ENCODE data around the gene ASPG. TPM values are rescaled to one million over a fixed set of nuclear protein-coding genes. Genes with fewer than 3 reads are reported as not detected.

ASPG gene
- total RNA-seq, 1 donor from 2014 or later = not detected

GRCh38 chr14:104099096-104100041, 13.9 kb downstream of the ASPG start:
- Histone ChIP-seq H3K27me3 (no peaks in the 10 kb centered on the region), H3K4me1 (no peaks in the 10 kb centered on the region), H3K4me3 (no peak overlapping the region), H3K36me3 (no peaks in the 10 kb centered on the region), H3K9me3 (no peaks in the 10 kb centered on the region), H3K27ac (no peak overlapping the region)
- no peak for TF ChIP-seq CTCF (IDR thresholded peaks at IDR 0.05)
- DNase-seq (ENCODE audit: low spot score in 2 of 2) = no peak
- intact Hi-C loops (cut with DNase I) = no loop called here

GRCh38 chr14:104100171-104101085, 14.9 kb downstream of the ASPG start:
- no peak for TF ChIP-seq CTCF (IDR thresholded peaks at IDR 0.05)
- H3K36me3 ChIP-seq = no peaks in the 10 kb centered on the region
- H3K4me1 ChIP-seq = no peaks in the 10 kb centered on the region
- no peak overlapping the region for H3K27ac ChIP-seq
- no peaks in the 10 kb centered on the region for H3K9me3 ChIP-seq
- DNase-seq (ENCODE audit: low spot score in 2 of 2) = no peak
- H3K27me3 ChIP-seq = no peaks in the 10 kb centered on the region
- H3K4me3 ChIP-seq = no peak overlapping the region
- intact Hi-C loops (cut with DNase I) = no loop called here

- no peak overlapping the region for H3K27ac ChIP-seq
- TF ChIP-seq CTCF (IDR thresholded peaks at IDR 0.05) = no peak
- no peaks in the 10 kb centered on the region for H3K4me1 ChIP-seq
- no peaks in the 10 kb centered on the region for H3K36me3 ChIP-seq
- H3K9me3 ChIP-seq = no peaks in the 10 kb centered on the region
- no peak for DNase-seq (ENCODE audit: low spot score in 2 of 2)
- intact Hi-C loops (cut with DNase I) = no loop called here
- H3K27me3 ChIP-seq = no peaks in the 10 kb centered on the region
- no peak overlapping the region for H3K4me3 ChIP-seq
Measured at GRCh38 chr14:104101086-104101621, 15.7 kb downstream of the ASPG start.

- Histone ChIP-seq H3K9me3 (no peaks in the 10 kb centered on the region), H3K36me3 (no peaks in the 10 kb centered on the region), H3K4me3 (no peak overlapping the region), H3K27me3 (no peaks in the 10 kb centered on the region), H3K4me1 (no peaks in the 10 kb centered on the region), H3K27ac (no peak overlapping the region)
- no peak for DNase-seq (ENCODE audit: low spot score in 2 of 2)
- intact Hi-C loops (cut with DNase I) = no loop called here
- no peak for TF ChIP-seq CTCF (IDR thresholded peaks at IDR 0.05)
Measured at GRCh38 chr14:104101651-104102281, 16.3 kb downstream of the ASPG start.

GRCh38 chr14:104102282-104102914, 16.9 kb downstream of the ASPG start:
- Histone ChIP-seq H3K4me1 (no peaks in the 10 kb centered on the region), H3K27me3 (no peaks in the 10 kb centered on the region), H3K4me3 (no peak overlapping the region), H3K36me3 (no peaks in the 10 kb centered on the region), H3K27ac (no peak overlapping the region), H3K9me3 (no peaks in the 10 kb centered on the region)
- DNase-seq (ENCODE audit: low spot score in 2 of 2) = no peak
- intact Hi-C loops (cut with DNase I) = no loop called here
- TF ChIP-seq CTCF (IDR thresholded peaks at IDR 0.05) = no peak

All from ascending aorta (tissue), 2 donors.